Spinal cord (tissue), 10 donors: Measurements from ENCODE around the gene PRKCQ. TPM values are rescaled to one million over a fixed set of nuclear protein-coding genes. Genes with fewer than 3 reads are reported as not detected.
"Not testable (repeated sequence)": the region's sequence is repeated elsewhere in the genome, so short reads cannot be mapped to it uniquely, and the experiment has no call there.

Source experiments
- DNase-seq, 6 donors: peaks; one replicate each; pipeline versions ENCODE4 v3.0.0 to v3.0.0-alpha.2; 2013 to 2015; ENCODE audit warnings: low spot score in 6 of 6, low read depth in 4 of 6
- H3K27ac ChIP-seq: one replicate; pipeline ENCODE4 v1.5.1; 2013; ENCODE audit warnings: low read depth, low read length, control low read depth
- H3K27me3 ChIP-seq: one replicate; pipeline ENCODE4 v1.6.1; 2013; ENCODE audit warnings: low read length; ENCODE audit not compliant: control insufficient read depth, insufficient read depth
- H3K36me3 ChIP-seq: one replicate; pipeline ENCODE4 v1.6.1; 2013; ENCODE audit warnings: low read length; ENCODE audit not compliant: control insufficient read depth, insufficient read depth
- H3K4me1 ChIP-seq: one replicate; pipeline ENCODE4 v1.6.1; 2013; ENCODE audit warnings: low read length; ENCODE audit not compliant: control insufficient read depth, insufficient read depth
- H3K4me3 ChIP-seq: one replicate; pipeline ENCODE4 v1.5.1; 2013; ENCODE audit warnings: low read depth, low read length, control low read depth
- H3K9me3 ChIP-seq: one replicate; pipeline ENCODE4 v1.6.1; 2013; ENCODE audit warnings: low read length; ENCODE audit not compliant: control insufficient read depth, insufficient read depth
- WGBS: methylation state at CpG from one replicate; pipeline ENCODE4 v1.1.5; 2013; ENCODE audit warnings: missing lambda C conversion rate; ENCODE audit not compliant: insufficient coverage; 5-methylcytosine and 5-hydroxymethylcytosine counted together
- polyA plus RNA-seq, 2 donors: library from polyadenylated mRNA; unstranded; fragments of 120-200 nt; gene quantifications; one replicate each; pipeline ENCODE4 v1.2.1, GENCODE V29; 2013; ENCODE audit not compliant: insufficient read length in 2 of 2
- total RNA-seq, 2 donors: library from RNA; depleted of rRNA in 1 of 2; stranded (reverse); fragments of 120-200 nt in 1 of 2; fragments of >200 nt in 1 of 2; gene quantifications; one replicate each; pipeline versions ENCODE4 v1.2.3 to v1.2.4, GENCODE V29; 2013 to 2014
- donor health status: healthy.

Gene PRKCQ
- total and polyA plus RNA-seq, 4 donors, result 6.2 to 10.9 (median 9.6) TPM

- Histone ChIP-seq H3K4me1 (no peaks in the 10 kb centered on the region), H3K9me3 (no peaks in the 10 kb centered on the region), H3K36me3 (no peaks in the 10 kb centered on the region), H3K27me3 (no peaks in the 10 kb centered on the region), H3K27ac (no peak overlapping the region), H3K4me3 (no peak overlapping the region)
- WGBS, result 39% methylated on average over 2 of the region's 7 CpGs
- no peak for DNase-seq
Observed at GRCh38 chr10:6473430-6473829, 106.6 kb downstream of the PRKCQ start.

- 87% methylated on average over 4 of the region's 7 CpGs for WGBS
- H3K4me1 ChIP-seq, DNase-seq, H3K36me3 ChIP-seq, H3K27me3 ChIP-seq, H3K4me3 ChIP-seq, H3K9me3 ChIP-seq, H3K27ac ChIP-seq: not testable (repeated sequence)
Observed at GRCh38 chr10:6472710-6473005, 107.4 kb downstream of the PRKCQ start.

GRCh38 chr10:6470894-6471618 lies 109.0 kb downstream of the PRKCQ start:
- Histone ChIP-seq H3K36me3 (no peaks in the 10 kb centered on the region), H3K9me3 (no peaks in the 10 kb centered on the region), H3K4me3 (no peak overlapping the region), H3K27me3 (no peaks in the 10 kb centered on the region), H3K27ac (no peak overlapping the region), H3K4me1 (no peaks in the 10 kb centered on the region)
- no peak for DNase-seq
- 97% methylated on average over 5 of the region's 11 CpGs for WGBS

DNA sequence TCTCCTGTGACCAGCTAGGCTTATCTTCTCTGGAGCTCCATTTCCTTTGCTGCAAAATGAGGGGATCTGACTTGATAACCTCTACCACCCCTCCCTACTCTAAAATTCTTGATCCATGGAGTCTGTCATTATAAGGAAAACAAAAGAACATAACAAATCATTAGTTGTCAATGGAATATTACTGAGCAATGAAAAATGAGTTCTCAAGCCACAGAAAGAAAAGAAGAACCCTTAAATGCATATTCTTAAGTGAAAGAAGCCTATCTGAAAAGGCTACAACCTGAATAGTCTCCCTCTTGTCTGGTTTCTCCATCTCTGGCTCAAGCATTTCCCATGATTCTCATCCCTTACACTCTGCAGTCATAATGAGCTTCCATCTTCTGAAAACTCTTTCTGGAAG lies 110.4 kb downstream of the PRKCQ start:
- H3K27ac ChIP-seq, result no peak overlapping the region
- H3K27me3 ChIP-seq, result no peaks in the 10 kb centered on the region
- no peaks in the 10 kb centered on the region for H3K36me3 ChIP-seq
- H3K4me3 ChIP-seq, result no peak overlapping the region
- H3K4me1 ChIP-seq, result no peaks in the 10 kb centered on the region
- DNase-seq, result no peak
- no peaks in the 10 kb centered on the region for H3K9me3 ChIP-seq

GRCh38 chr10:6465854-6466601 lies 114.0 kb downstream of the PRKCQ start:
- 83% methylated on average over 3 of the region's 7 CpGs for WGBS
- H3K9me3 ChIP-seq, result no peaks in the 10 kb centered on the region
- no peak overlapping the region for H3K4me3 ChIP-seq
- no peaks in the 10 kb centered on the region for H3K36me3 ChIP-seq
- H3K27me3 ChIP-seq, result no peaks in the 10 kb centered on the region
- DNase-seq, result no peak
- H3K4me1 ChIP-seq, result no peaks in the 10 kb centered on the region
- H3K27ac ChIP-seq, result no peak overlapping the region

GRCh38 chr10:6465437-6465836 lies 114.6 kb downstream of the PRKCQ start:
- no peaks in the 10 kb centered on the region for H3K4me1 ChIP-seq
- no peaks in the 10 kb centered on the region for H3K36me3 ChIP-seq

GRCh38 chr10:6464862-6465430 lies 115.1 kb downstream of the PRKCQ start:
- H3K36me3 ChIP-seq, result no peaks in the 10 kb centered on the region
- 95% methylated on average over 7 of the region's 9 CpGs for WGBS
- H3K9me3 ChIP-seq, result no peaks in the 10 kb centered on the region
- H3K27me3 ChIP-seq, result no peaks in the 10 kb centered on the region
- H3K4me3 ChIP-seq, result no peak overlapping the region
- DNase-seq, result no peak
- no peaks in the 10 kb centered on the region for H3K4me1 ChIP-seq
- H3K27ac ChIP-seq, result no peak overlapping the region

More at GRCh38 chr10:6465437-6465836, 114.6 kb downstream of the PRKCQ start:
- Histone ChIP-seq H3K27me3 (no peaks in the 10 kb centered on the region), H3K27ac (no peak overlapping the region), H3K9me3 (no peaks in the 10 kb centered on the region), H3K4me3 (no peak overlapping the region)
- no peak for DNase-seq
- 88% methylated on average over 5 of the region's 7 CpGs for WGBS

- no peaks in the 10 kb centered on the region for H3K27me3 ChIP-seq
- DNase-seq, result peak in 1 of 6 donors; percentile 59
- peaks cover 2% of the 10 kb centered on the region for H3K36me3 ChIP-seq
- no peak overlapping the region for H3K4me3 ChIP-seq
- no peaks in the 10 kb centered on the region for H3K4me1 ChIP-seq
- H3K27ac ChIP-seq, result no peak overlapping the region
- no peaks in the 10 kb centered on the region for H3K9me3 ChIP-seq
- WGBS, result 92% methylated on average over 4 of the region's 7 CpGs
Observed at GRCh38 chr10:6463366-6463765, 116.7 kb downstream of the PRKCQ start.

- 67% methylated on average over 1 of the region's 3 CpGs for WGBS
- Histone ChIP-seq H3K36me3 (peaks cover 3% of the 10 kb centered on the region), H3K4me3 (no peak overlapping the region)
Observed at GRCh38 chr10:6461961-6462360, 118.1 kb downstream of the PRKCQ start.

More at GRCh38 chr10:6461961-6462360, 118.1 kb downstream of the PRKCQ start:
- no peak for DNase-seq
- Histone ChIP-seq H3K27me3 (no peaks in the 10 kb centered on the region), H3K27ac (no peak overlapping the region), H3K4me1 (no peaks in the 10 kb centered on the region), H3K9me3 (no peaks in the 10 kb centered on the region)
